DOHH2 (cell line): ENCODE results near the gene PITPNM3.

ENCODE experiments used
- H3F3A ChIP-seq: fragments of 200-600 bp; sonication (generic), shearing (Covaris generic); 2 replicates; pipeline ENCODE4 v1.6.0; 2016; ENCODE audit warnings: antibody characterized with exemption, mild to moderate bottlenecking; ENCODE audit not compliant: control insufficient read depth, insufficient read depth
- H3K27ac ChIP-seq: fragments of 200-600 bp; sonication (generic); 2 replicates; pipeline ENCODE4 v1.5.1; 2014; ENCODE audit warnings: low read depth, mild to moderate bottlenecking, low read length, moderate library complexity
- H3K27me3 ChIP-seq: fragments of 200-600 bp; sonication (generic); 2 replicates; pipeline ENCODE4 v1.6.1; 2014; ENCODE audit warnings: mild to moderate bottlenecking, low read length, mixed read lengths; ENCODE audit not compliant: control insufficient read depth
- H3K36me3 ChIP-seq: fragments of 200-600 bp; sonication (generic); 2 replicates; pipeline ENCODE4 v1.6.1; 2014; ENCODE audit warnings: mild to moderate bottlenecking, low read length, moderate library complexity, mixed read lengths; ENCODE audit not compliant: control insufficient read depth
- H3K4me1 ChIP-seq: fragments of 200-600 bp; sonication (generic); 2 replicates; pipeline ENCODE4 v1.6.1; 2014; ENCODE audit warnings: mild to moderate bottlenecking, low read length, mixed read lengths; ENCODE audit not compliant: control insufficient read depth
- H3K4me2 ChIP-seq: fragments of 200-600 bp; sonication (generic); 2 replicates; pipeline ENCODE4 v1.6.0; 2014; ENCODE audit warnings: mild to moderate bottlenecking, low read length, moderate library complexity
- H3K4me3 ChIP-seq: fragments of 200-600 bp; sonication (generic); 2 replicates; pipeline ENCODE4 v1.5.1; 2014; ENCODE audit warnings: mild to moderate bottlenecking, low read length, mixed read lengths
- H3K79me2 ChIP-seq: fragments of 200-600 bp; sonication (generic); 2 replicates; pipeline ENCODE4 v1.6.1; 2014; ENCODE audit warnings: mild to moderate bottlenecking, low read length, mixed read lengths; ENCODE audit not compliant: control insufficient read depth
- H3K9me2 ChIP-seq: fragments of 200-600 bp; sonication (generic); replicated peaks from 2 replicates; pipeline ENCODE4 v1.6.1; 2014; ENCODE audit warnings: mild to moderate bottlenecking, low read length, mixed read lengths; ENCODE audit not compliant: control insufficient read depth
- H3K9me3 ChIP-seq: fragments of 200-600 bp; sonication (generic); 2 replicates; pipeline ENCODE4 v1.6.1; 2014; ENCODE audit warnings: antibody characterized with exemption, low read length, mixed read lengths; ENCODE audit not compliant: control insufficient read depth, insufficient read depth
- H4K20me1 ChIP-seq: fragments of 200-600 bp; sonication (generic); 2 replicates; pipeline ENCODE4 v1.6.0; 2014; ENCODE audit warnings: low read depth, mild to moderate bottlenecking, antibody characterized with exemption, low read length, moderate library complexity; ENCODE audit not compliant: control insufficient read depth, insufficient read depth
- CTCF ChIP-seq: fragments of 200-600 bp; sonication (generic); IDR thresholded peaks from one replicate; pipeline ENCODE4 v1.5.1; 2014; ENCODE audit warnings: antibody characterized with exemption, mild to moderate bottlenecking, low read depth, low read length; ENCODE audit not compliant: poor library complexity, severe bottlenecking
- EZH2phosphoT487 ChIP-seq: fragments of 200-600 bp; sonication (generic); IDR thresholded peaks from 2 replicates; pipeline ENCODE4 v1.6.1; 2017; ENCODE audit warnings: borderline replicate concordance, mild to moderate bottlenecking, antibody characterized with exemption, low read length, moderate library complexity, mixed read lengths

PITPNM3 gene

GRCh38 chr17:6523809-6524355 lies 32.5 kb downstream of the PITPNM3 start:
- Histone ChIP-seq H3K27me3 (no peaks in the 10 kb centered on the region), H3K9me3 (no peaks in the 10 kb centered on the region), H4K20me1 (no peaks in the 10 kb centered on the region), H3K79me2 (no peaks in the 10 kb centered on the region), H3K4me1 (no peaks in the 10 kb centered on the region), H3F3A (no peaks in the 10 kb centered on the region), H3K4me3 (no peak overlapping the region), H3K27ac (no peak overlapping the region), H3K36me3 (no peaks in the 10 kb centered on the region), H3K9me2 (no peaks in the 10 kb centered on the region), H3K4me2 (no peak overlapping the region)
- TF ChIP-seq CTCF = no peak
- TF ChIP-seq EZH2phosphoT487 = no peak

GRCh38 chr17:6523330-6523729 lies 33.0 kb downstream of the PITPNM3 start:
- Histone ChIP-seq H3K27ac (no peak overlapping the region), H3K9me3 (no peaks in the 10 kb centered on the region), H3K27me3 (no peaks in the 10 kb centered on the region), H3F3A (no peaks in the 10 kb centered on the region), H3K79me2 (no peaks in the 10 kb centered on the region), H3K4me1 (no peaks in the 10 kb centered on the region), H3K36me3 (no peaks in the 10 kb centered on the region), H3K4me2 (no peak overlapping the region), H3K9me2 (no peaks in the 10 kb centered on the region), H3K4me3 (no peak overlapping the region), H4K20me1 (no peaks in the 10 kb centered on the region)
- TF ChIP-seq EZH2phosphoT487 (no peak), CTCF (no peak)

GRCh38 chr17:6521586-6521985 lies 34.8 kb downstream of the PITPNM3 start:
- Histone ChIP-seq H3F3A (no peaks in the 10 kb centered on the region), H3K4me1 (no peaks in the 10 kb centered on the region), H3K27ac (no peak overlapping the region), H4K20me1 (no peaks in the 10 kb centered on the region), H3K36me3 (no peaks in the 10 kb centered on the region), H3K27me3 (no peaks in the 10 kb centered on the region), H3K9me3 (no peaks in the 10 kb centered on the region), H3K4me3 (no peak overlapping the region), H3K9me2 (no peaks in the 10 kb centered on the region), H3K79me2 (no peaks in the 10 kb centered on the region), H3K4me2 (no peak overlapping the region)
- TF ChIP-seq CTCF = no peak
- no peak for TF ChIP-seq EZH2phosphoT487
